ENCODE measurements around the gene GPRASP1. TPM values are rescaled to one million over a fixed set of nuclear protein-coding genes. Genes with fewer than 3 reads are reported as not detected.

GPRASP1 gene
- total RNA-seq, 1 donor from 2014 or later, result 5.0 TPM

DNA sequence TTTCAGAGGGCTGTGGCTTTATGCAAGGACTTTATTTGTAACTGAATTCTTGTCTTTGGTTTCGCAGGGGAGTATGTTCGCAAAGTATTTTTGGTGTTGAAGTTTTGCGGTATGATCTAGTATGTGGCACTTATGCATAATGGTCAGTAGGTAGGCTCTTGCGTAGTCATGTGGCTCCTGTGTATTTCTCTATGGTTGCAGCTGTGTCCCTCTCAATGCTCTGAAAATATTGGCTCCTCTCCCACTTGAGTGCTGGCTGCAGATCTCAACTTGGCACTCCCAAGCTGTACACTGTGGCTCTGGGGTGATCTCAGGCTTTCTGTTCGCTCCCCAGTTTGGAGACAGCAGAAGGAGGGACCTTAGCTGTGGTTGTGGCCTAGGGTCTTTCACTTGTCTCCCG, 27.2 kb upstream of the GPRASP1 start:
- no peak overlapping the region for H3K27ac ChIP-seq
- no peaks in the 10 kb centered on the region for H3K27me3 ChIP-seq (ENCODE audit: low read depth)
- H3K4me1 ChIP-seq, result no peaks in the 10 kb centered on the region
- H3K36me3 ChIP-seq, result no peaks in the 10 kb centered on the region
- no peak for ATAC-seq
- H3K4me3 ChIP-seq, result no peak overlapping the region
- peaks cover 10% of the 10 kb centered on the region for H3K9me3 ChIP-seq
- intact Hi-C loops (cut with DNase I), result no loop called here
- DNase-seq, result no peak
- TF ChIP-seq, protein P1, sequence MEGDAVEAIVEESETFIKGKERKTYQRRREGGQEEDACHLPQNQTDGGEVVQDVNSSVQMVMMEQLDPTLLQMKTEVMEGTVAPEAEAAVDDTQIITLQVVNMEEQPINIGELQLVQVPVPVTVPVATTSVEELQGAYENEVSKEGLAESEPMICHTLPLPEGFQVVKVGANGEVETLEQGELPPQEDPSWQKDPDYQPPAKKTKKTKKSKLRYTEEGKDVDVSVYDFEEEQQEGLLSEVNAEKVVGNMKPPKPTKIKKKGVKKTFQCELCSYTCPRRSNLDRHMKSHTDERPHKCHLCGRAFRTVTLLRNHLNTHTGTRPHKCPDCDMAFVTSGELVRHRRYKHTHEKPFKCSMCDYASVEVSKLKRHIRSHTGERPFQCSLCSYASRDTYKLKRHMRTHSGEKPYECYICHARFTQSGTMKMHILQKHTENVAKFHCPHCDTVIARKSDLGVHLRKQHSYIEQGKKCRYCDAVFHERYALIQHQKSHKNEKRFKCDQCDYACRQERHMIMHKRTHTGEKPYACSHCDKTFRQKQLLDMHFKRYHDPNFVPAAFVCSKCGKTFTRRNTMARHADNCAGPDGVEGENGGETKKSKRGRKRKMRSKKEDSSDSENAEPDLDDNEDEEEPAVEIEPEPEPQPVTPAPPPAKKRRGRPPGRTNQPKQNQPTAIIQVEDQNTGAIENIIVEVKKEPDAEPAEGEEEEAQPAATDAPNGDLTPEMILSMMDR (IDR thresholded peaks at IDR 0.05), result no peak

DNA sequence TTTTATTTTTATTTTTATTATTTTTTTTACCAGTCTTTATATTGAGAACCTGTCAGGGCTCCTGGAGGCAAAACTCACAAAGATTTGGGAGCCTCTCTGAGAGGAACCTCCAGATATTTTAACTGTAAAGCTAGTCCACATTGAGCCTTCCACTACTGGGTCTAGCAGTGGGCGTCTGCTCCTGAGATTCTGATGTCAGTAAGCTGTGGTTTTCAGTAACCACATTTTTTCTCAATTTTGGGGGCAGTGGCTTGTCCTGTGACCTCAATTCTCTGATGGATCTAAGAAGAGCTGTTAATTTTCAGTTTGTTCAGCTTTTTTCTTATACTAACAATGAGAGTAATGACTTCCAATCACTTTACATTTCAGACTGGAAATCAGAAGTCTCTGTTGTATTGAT, 23.6 kb upstream of the GPRASP1 start:
- no peak overlapping the region for H3K27ac ChIP-seq

DNA sequence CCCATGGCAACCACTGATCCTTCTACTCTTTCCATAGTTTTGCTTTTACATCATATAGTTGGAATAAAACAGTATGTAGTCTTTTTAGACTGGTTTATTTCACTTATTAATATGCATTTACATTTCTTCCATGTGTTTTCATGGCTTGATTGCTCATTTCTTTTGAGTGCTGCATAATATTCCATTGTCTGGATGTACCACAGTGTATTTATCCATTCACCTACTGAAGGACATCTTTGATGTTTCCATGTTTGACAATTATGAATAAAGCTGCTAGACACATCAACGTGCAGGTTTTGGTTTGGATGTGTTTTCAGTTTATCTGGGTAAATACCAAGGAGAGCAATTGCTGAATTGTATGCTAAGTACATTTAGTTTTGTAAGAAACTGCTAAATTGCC, 13.7 kb upstream of the GPRASP1 start:
- no peaks in the 10 kb centered on the region for H3K4me1 ChIP-seq
- H3K4me3 ChIP-seq, result no peak overlapping the region
- no peak overlapping the region for H3K27ac ChIP-seq
- ATAC-seq (no peak), DNase-seq (no peak)
- TF ChIP-seq, protein P1 (IDR thresholded peaks at IDR 0.05), result no peak
- intact Hi-C loops (cut with DNase I), result no loop called here
- H3K27me3 ChIP-seq (ENCODE audit: low read depth), result no peaks in the 10 kb centered on the region
- H3K9me3 ChIP-seq, result no peaks in the 10 kb centered on the region
- no peaks in the 10 kb centered on the region for H3K36me3 ChIP-seq

More for the DNA sequence above, 23.6 kb upstream of the GPRASP1 start:
- H3K27me3 ChIP-seq (ENCODE audit: low read depth), result no peaks in the 10 kb centered on the region
- no peaks in the 10 kb centered on the region for H3K4me1 ChIP-seq
- ATAC-seq, result no peak
- no peak for DNase-seq
- H3K9me3 ChIP-seq, result no peaks in the 10 kb centered on the region
- no peak overlapping the region for H3K4me3 ChIP-seq
- TF ChIP-seq, protein P1 (IDR thresholded peaks at IDR 0.05), result no peak
- no peaks in the 10 kb centered on the region for H3K36me3 ChIP-seq
- intact Hi-C loops (cut with DNase I), result no loop called here

DNA sequence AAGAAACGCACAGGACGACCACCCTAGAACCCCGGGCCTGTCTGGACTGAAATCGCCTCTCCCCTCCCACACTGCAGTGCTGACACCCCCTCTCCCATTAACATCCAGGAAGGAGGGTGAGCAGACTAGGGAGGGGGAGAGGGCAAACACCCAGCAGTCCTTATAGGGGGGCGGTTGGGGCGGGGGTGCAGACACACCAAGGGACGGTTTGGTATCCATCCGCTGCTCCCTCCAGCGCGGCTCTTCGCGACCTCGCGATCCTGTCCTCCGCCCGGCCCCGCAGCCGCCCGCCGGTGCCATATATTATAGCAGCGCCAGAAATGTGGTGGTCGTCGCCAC, 411 bp upstream of the GPRASP1 start:
- Histone ChIP-seq H3K36me3 (no peaks in the 10 kb centered on the region), H3K27ac (peak overlapping the region; percentile 46), H3K4me3 (peak overlapping the region; percentile 61), H3K27me3 (ENCODE audit: low read depth) (no peaks in the 10 kb centered on the region), H3K4me1 (no peaks in the 10 kb centered on the region), H3K9me3 (no peaks in the 10 kb centered on the region)
- DNase-seq (no peak), ATAC-seq (peak; percentile 15 to 30)
- intact Hi-C loops (cut with DNase I), result no loop called here
- TF ChIP-seq, protein P1 (IDR thresholded peaks at IDR 0.05), result no peak

DNA sequence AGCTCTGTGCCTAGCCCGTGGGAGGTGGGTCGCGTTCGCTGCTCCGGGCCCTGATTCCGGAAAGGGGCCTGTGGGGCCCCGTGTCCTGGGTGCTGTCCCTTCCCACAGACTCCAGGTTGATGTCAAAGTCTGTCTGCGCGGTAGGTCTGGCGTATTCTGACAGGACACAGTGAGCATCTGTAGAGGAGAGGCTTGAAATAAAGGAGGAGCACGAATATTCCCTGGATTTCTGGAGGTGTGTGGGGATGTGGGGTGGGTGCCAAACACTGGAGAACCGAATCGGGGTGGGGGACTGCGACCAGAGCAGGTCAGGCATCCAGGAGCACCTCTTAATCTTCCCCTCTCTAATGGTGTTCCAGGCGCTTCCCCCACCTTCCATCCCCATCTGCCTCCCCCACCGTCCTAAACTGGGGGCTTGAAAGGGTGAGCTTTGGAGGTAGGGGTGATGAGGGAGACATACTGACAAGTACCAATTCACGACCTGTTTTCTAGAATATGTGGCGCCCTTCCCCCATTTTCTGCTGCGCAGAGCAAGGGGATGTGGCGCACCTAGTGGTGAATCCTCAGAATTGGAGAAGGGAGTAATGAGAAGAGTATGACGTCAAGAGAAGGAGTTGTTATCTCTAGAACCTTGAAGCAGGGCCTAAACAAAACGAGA, 877 bp downstream of the GPRASP1 start:
- peak overlapping the region; percentile 61 for H3K4me3 ChIP-seq
- TF ChIP-seq, protein P1 (IDR thresholded peaks at IDR 0.05), result peak; percentile 40
- intact Hi-C loops (cut with DNase I), result no loop called here
- no peaks in the 10 kb centered on the region for H3K27me3 ChIP-seq (ENCODE audit: low read depth)
- no peaks in the 10 kb centered on the region for H3K36me3 ChIP-seq
- peak overlapping the region; percentile 46 for H3K27ac ChIP-seq
- no peaks in the 10 kb centered on the region for H3K9me3 ChIP-seq
- no peaks in the 10 kb centered on the region for H3K4me1 ChIP-seq
- DNase-seq (no peak), ATAC-seq (peak; percentile 73 to 74)

Data from lower lobe of right lung (tissue), 2 donors.